Smooth muscle cell (in vitro differentiated cells): ENCODE data around the gene TAGLN. TPM values are rescaled to one million over a fixed set of nuclear protein-coding genes. Genes with fewer than 3 reads are reported as not detected.

Experiments
- DNase-seq: peaks from one replicate; lab custom pipeline; 2025; ENCODE audit not compliant: unreplicated experiment; lab: John Stamatoyannopoulos, UW
- H2AFZ ChIP-seq: fragments of 200-600 bp; sonication (generic); 2 replicates; pipeline ENCODE4 v1.6.0; 2016; ENCODE audit warnings: antibody characterized with exemption, low read depth, mild to moderate bottlenecking
- H3F3A ChIP-seq: fragments of 200-600 bp; sonication (generic); 2 replicates; pipeline ENCODE4 v1.6.0; 2017; ENCODE audit warnings: antibody characterized with exemption, low read depth
- H3K27ac ChIP-seq: fragments of 200-600 bp; sonication (generic); 2 replicates; pipeline ENCODE4 v1.5.1; 2016; ENCODE audit warnings: low read depth, mild to moderate bottlenecking
- H3K27me3 ChIP-seq: fragments of 200-600 bp; sonication (generic); 2 replicates; pipeline ENCODE4 v1.6.1; 2016; ENCODE audit warnings: low read depth, mild to moderate bottlenecking
- H3K36me3 ChIP-seq: fragments of 200-600 bp; sonication (generic); 2 replicates; pipeline ENCODE4 v1.5.1; 2016; ENCODE audit warnings: low read depth
- H3K4me1 ChIP-seq: fragments of 200-600 bp; sonication (generic); 2 replicates; pipeline ENCODE4 v1.5.1; 2016; ENCODE audit warnings: low read depth
- H3K4me2 ChIP-seq: fragments of 200-600 bp; sonication (generic); 2 replicates; pipeline ENCODE4 v1.6.0; 2016; ENCODE audit warnings: mild to moderate bottlenecking
- H3K4me3 ChIP-seq: fragments of 200-600 bp; sonication (generic); 2 replicates; pipeline ENCODE4 v1.5.1; 2016; ENCODE audit warnings: mild to moderate bottlenecking
- H3K79me2 ChIP-seq: fragments of 200-600 bp; sonication (generic); 2 replicates; pipeline ENCODE4 v1.6.0; 2016; ENCODE audit warnings: low read depth, mild to moderate bottlenecking
- H3K9ac ChIP-seq: fragments of 200-600 bp; sonication (generic); 2 replicates; pipeline ENCODE4 v1.6.0; 2016; ENCODE audit warnings: low read depth
- H3K9me3 ChIP-seq: fragments of 200-600 bp; sonication (generic); replicated peaks from 2 replicates; pipeline ENCODE4 v1.5.1; 2016; ENCODE audit warnings: low read depth
- H4K20me1 ChIP-seq: fragments of 200-600 bp; sonication (generic); 2 replicates; pipeline ENCODE4 v1.6.0; 2016; ENCODE audit warnings: low read depth
- WGBS: methylation state at CpG from one replicate; pipeline ENCODE4 v1.1.7; 2016; ENCODE audit warnings: low lambda C conversion rate; 5-methylcytosine and 5-hydroxymethylcytosine counted together
- polyA plus RNA-seq: library from polyadenylated mRNA; unstranded; fragments of >200 nt; fragmentation: Nextera tagmentation; extraction: Ambion mirVana; gene quantifications from 2 replicates; pipeline ENCODE4 v1.2.1, GENCODE V29; 2016
- total RNA-seq: library from RNA; depleted of rRNA; stranded (reverse); fragments of >200 nt; gene quantifications from 2 replicates; pipeline ENCODE4 v1.2.3, GENCODE V29; 2014
- TF ChIP-seq, protein P1 (sequence below): fragments of 200-600 bp; sonication (generic); IDR thresholded peaks from 2 replicates; pipeline ENCODE4 v1.5.1; 2017; ENCODE audit warnings: borderline replicate concordance, mild to moderate bottlenecking, antibody characterized with exemption; ENCODE audit not compliant: insufficient read depth, poor library complexity, severe bottlenecking

TAGLN gene
- total and polyA plus RNA-seq, 2 experiments from 2014 or later: 1,972 to 2,250 TPM

- TF ChIP-seq, protein P1, sequence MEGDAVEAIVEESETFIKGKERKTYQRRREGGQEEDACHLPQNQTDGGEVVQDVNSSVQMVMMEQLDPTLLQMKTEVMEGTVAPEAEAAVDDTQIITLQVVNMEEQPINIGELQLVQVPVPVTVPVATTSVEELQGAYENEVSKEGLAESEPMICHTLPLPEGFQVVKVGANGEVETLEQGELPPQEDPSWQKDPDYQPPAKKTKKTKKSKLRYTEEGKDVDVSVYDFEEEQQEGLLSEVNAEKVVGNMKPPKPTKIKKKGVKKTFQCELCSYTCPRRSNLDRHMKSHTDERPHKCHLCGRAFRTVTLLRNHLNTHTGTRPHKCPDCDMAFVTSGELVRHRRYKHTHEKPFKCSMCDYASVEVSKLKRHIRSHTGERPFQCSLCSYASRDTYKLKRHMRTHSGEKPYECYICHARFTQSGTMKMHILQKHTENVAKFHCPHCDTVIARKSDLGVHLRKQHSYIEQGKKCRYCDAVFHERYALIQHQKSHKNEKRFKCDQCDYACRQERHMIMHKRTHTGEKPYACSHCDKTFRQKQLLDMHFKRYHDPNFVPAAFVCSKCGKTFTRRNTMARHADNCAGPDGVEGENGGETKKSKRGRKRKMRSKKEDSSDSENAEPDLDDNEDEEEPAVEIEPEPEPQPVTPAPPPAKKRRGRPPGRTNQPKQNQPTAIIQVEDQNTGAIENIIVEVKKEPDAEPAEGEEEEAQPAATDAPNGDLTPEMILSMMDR: no peak
- no peak overlapping the region for H3K9ac ChIP-seq
- no peak overlapping the region for H3K4me3 ChIP-seq
- DNase-seq: no peak
- H4K20me1 ChIP-seq: no peaks in the 10 kb centered on the region
- no peaks in the 10 kb centered on the region for H3K36me3 ChIP-seq
- H3K27ac ChIP-seq: peak overlapping the region; percentile 2
- no peaks in the 10 kb centered on the region for H3K79me2 ChIP-seq
- H2AFZ ChIP-seq: no peak overlapping the region
- WGBS: 59% methylated on average over 7 of the region's 7 CpGs
- H3K4me1 ChIP-seq: no peaks in the 10 kb centered on the region
- no peaks in the 10 kb centered on the region for H3K9me3 ChIP-seq
- H3K4me2 ChIP-seq: no peak overlapping the region
- H3F3A ChIP-seq: peaks cover 7% of the 10 kb centered on the region
- H3K27me3 ChIP-seq: no peaks in the 10 kb centered on the region
Measured at GRCh38 chr11:117221775-117222517, 22.8 kb downstream of the TAGLN start.

- H3K4me3 ChIP-seq: no peak overlapping the region
- TF ChIP-seq, protein P1: no peak
- H3K4me2 ChIP-seq: no peak overlapping the region
- 96% methylated on average over 14 of the region's 14 CpGs for WGBS
- no peak overlapping the region for H3K9ac ChIP-seq
- H3F3A ChIP-seq: no peaks in the 10 kb centered on the region
- H3K4me1 ChIP-seq: no peaks in the 10 kb centered on the region
- no peaks in the 10 kb centered on the region for H3K9me3 ChIP-seq
- H3K79me2 ChIP-seq: no peaks in the 10 kb centered on the region
- no peaks in the 10 kb centered on the region for H3K27me3 ChIP-seq
- no peak for DNase-seq
- H3K36me3 ChIP-seq: no peaks in the 10 kb centered on the region
- H2AFZ ChIP-seq: no peak overlapping the region
- no peak overlapping the region for H3K27ac ChIP-seq
- no peaks in the 10 kb centered on the region for H4K20me1 ChIP-seq
Measured at GRCh38 chr11:117222991-117223740, 24.0 kb downstream of the TAGLN start.

GRCh38 chr11:117223741-117224689 is 24.8 kb downstream of the TAGLN start:
- no peak overlapping the region for H2AFZ ChIP-seq
- WGBS: 92% methylated on average over 17 of the region's 17 CpGs
- peaks cover under 1% of the 10 kb centered on the region for H3K79me2 ChIP-seq
- no peaks in the 10 kb centered on the region for H4K20me1 ChIP-seq
- TF ChIP-seq, protein P1: no peak
- H3F3A ChIP-seq: no peaks in the 10 kb centered on the region
- H3K4me2 ChIP-seq: no peak overlapping the region
- no peak overlapping the region for H3K9ac ChIP-seq
- H3K9me3 ChIP-seq: no peaks in the 10 kb centered on the region
- no peaks in the 10 kb centered on the region for H3K4me1 ChIP-seq
- no peak overlapping the region for H3K4me3 ChIP-seq
- DNase-seq: no peak
- no peaks in the 10 kb centered on the region for H3K27me3 ChIP-seq
- H3K36me3 ChIP-seq: no peaks in the 10 kb centered on the region
- H3K27ac ChIP-seq: no peak overlapping the region
